Measurements from ENCODE around the gene SMC6. TPM values are rescaled to one million over a fixed set of nuclear protein-coding genes. Genes with fewer than 3 reads are reported as not detected.

Gene SMC6
- total and polyA plus RNA-seq, 9 donors, result 6.6 to 16.8 (median 12.3) TPM

DNA sequence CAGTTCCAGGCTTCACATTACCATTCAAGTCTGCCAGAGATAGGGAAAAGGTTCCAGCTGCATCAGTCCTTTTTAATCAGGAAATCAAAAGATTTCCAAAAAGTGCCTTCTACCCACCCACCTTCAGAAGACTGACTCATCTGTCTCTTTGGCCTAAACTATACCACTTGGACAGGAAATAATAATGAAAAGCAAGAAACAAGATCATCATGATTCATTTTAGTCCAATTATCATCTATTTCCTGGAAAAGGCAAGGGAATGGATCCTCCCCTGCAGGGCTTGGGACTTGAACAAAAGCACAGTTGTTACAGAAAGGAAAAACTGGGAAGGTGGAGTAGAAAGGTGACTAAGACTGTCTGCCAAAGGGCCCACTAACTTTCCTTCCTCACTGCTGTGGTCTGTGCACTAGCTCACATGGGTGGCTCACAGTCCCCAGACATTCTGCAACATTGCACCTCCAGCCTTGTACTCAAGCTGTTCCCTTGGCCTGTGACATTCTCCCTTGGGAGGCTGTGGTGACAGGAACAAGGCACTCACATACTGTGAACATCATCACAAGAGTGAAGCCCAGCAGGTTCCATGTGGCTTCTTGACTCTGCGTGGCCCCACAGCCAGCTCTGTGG is 137.8 kb downstream of the SMC6 start:
- H3K27me3 ChIP-seq, result no peaks in the 10 kb centered on the region
- TF ChIP-seq EP300 (IDR thresholded peaks at IDR 0.05), result no peak
- no peak for TF ChIP-seq POLR2A (IDR thresholded peaks at IDR 0.05)
- TF ChIP-seq, protein P1, sequence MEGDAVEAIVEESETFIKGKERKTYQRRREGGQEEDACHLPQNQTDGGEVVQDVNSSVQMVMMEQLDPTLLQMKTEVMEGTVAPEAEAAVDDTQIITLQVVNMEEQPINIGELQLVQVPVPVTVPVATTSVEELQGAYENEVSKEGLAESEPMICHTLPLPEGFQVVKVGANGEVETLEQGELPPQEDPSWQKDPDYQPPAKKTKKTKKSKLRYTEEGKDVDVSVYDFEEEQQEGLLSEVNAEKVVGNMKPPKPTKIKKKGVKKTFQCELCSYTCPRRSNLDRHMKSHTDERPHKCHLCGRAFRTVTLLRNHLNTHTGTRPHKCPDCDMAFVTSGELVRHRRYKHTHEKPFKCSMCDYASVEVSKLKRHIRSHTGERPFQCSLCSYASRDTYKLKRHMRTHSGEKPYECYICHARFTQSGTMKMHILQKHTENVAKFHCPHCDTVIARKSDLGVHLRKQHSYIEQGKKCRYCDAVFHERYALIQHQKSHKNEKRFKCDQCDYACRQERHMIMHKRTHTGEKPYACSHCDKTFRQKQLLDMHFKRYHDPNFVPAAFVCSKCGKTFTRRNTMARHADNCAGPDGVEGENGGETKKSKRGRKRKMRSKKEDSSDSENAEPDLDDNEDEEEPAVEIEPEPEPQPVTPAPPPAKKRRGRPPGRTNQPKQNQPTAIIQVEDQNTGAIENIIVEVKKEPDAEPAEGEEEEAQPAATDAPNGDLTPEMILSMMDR (IDR thresholded peaks at IDR 0.05), result no peak
- WGBS, 3 donors, result 95 to 100% (median 98%) methylated on average over 1 of the region's 1 CpG
- no peaks in the 10 kb centered on the region for H3K4me1 ChIP-seq (ENCODE audit: insufficient read depth)
- no peak overlapping the region for H3K4me3 ChIP-seq
- intact Hi-C loops (cut with DNase I), result no loop called here
- no peak overlapping the region for H3K27ac ChIP-seq
- H3K9me3 ChIP-seq, result no peaks in the 10 kb centered on the region
- no peak for DNase-seq
- no peaks in the 10 kb centered on the region for H3K36me3 ChIP-seq

DNA sequence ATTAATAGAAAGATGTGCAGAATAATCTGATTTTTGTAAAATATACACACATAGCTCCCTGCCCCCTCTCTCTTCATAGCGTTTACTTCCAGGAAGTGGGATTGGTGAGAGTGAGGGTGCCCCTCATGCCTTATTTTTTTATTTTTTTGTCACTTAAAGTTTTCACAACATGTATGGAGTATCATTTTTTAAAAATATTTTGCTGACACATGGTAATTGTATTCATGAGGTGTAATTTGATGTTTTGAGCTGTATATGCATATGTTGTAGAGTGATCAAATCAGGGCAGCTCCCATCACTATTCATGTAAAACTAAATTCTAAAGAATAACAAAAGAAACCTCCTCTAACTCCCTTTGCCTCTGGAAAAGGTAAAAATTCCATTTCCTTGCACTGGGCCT is 138.5 kb downstream of the SMC6 start:
- no peak for DNase-seq
- Histone ChIP-seq H3K4me3 (no peak overlapping the region), H3K27ac (no peak overlapping the region), H3K27me3 (no peaks in the 10 kb centered on the region), H3K36me3 (no peaks in the 10 kb centered on the region), H3K9me3 (no peaks in the 10 kb centered on the region), H3K4me1 (ENCODE audit: insufficient read depth) (no peaks in the 10 kb centered on the region)
- TF ChIP-seq EP300 (IDR thresholded peaks at IDR 0.05) (no peak), POLR2A (IDR thresholded peaks at IDR 0.05) (no peak)
- TF ChIP-seq, protein P1 (IDR thresholded peaks at IDR 0.05), result no peak
- intact Hi-C loops (cut with DNase I), result no loop called here
- 67 to 79% (median 72%) methylated on average over 1 of the region's 1 CpG for WGBS, 3 donors

DNA sequence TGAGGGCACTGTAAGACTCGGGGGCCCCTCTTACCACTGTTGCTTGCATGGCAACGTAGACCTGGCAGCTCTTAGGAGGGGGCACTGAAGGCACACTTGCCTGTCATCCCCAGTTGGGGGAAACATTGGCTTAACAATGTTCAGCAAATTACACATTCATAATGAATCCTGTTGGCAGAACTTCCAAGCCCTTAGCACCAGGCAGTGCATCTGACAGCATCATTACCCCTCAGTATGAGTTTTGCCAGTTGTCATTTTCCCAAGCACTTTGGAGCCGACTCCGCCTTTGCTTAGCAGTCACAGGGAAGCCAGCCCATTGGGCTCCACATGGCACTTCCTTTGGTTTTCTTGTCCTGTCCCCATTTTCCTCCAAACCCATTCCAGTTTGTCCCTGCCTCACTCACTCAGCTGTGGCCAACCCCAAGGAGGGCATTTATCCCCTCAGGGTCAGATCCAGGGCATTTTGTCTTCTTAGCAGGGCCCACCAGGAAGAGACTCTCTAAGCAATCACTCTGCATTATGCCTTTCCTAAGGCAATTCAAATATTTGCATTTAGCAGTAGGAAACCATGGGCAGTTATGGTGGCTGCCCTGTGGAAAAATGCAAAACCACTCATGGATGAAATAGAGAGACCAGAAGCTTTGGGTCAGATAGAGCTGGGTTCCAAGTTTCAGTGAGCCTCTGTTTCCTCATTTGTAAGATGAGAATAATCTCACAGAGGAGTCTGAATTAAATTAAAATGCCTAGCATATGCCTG is 139.3 kb downstream of the SMC6 start:
- 92 to 94% (median 93%) methylated on average over 4 of the region's 4 CpGs for WGBS, 3 donors
- H3K36me3 ChIP-seq, result no peaks in the 10 kb centered on the region

More for the DNA sequence above, 139.3 kb downstream of the SMC6 start:
- H3K27ac ChIP-seq, result no peak overlapping the region
- no peak overlapping the region for H3K4me3 ChIP-seq
- no peaks in the 10 kb centered on the region for H3K27me3 ChIP-seq
- TF ChIP-seq, protein P1 (IDR thresholded peaks at IDR 0.05), result no peak
- no peak for TF ChIP-seq EP300 (IDR thresholded peaks at IDR 0.05)
- no peak for TF ChIP-seq POLR2A (IDR thresholded peaks at IDR 0.05)
- H3K4me1 ChIP-seq (ENCODE audit: insufficient read depth), result no peaks in the 10 kb centered on the region
- no peaks in the 10 kb centered on the region for H3K9me3 ChIP-seq
- DNase-seq, result no peak
- intact Hi-C loops (cut with DNase I), result no loop called here

Other genes starting within 250 kb of the SMC6 start
- under 1 TPM; 0.05 to 0.24 (median 0.10) TPM for gene RAD51AP2, start 235.4 kb downstream of the SMC6 start, total RNA-seq
- gene RAD51AP2, start 235.4 kb downstream of the SMC6 start, polyA plus RNA-seq, result under 1 TPM; 0.02 to 0.05 TPM
- 1 to 10 TPM in 5 of 7 donors, under 1 TPM in 1, not detected in 1; 0.60 to 9.4 (median 4.0) TPM for gene VSNL1, start 213.1 kb downstream of the SMC6 start, total RNA-seq
- gene VSNL1, start 213.1 kb downstream of the SMC6 start, polyA plus RNA-seq, result 1 to 10 TPM in 1 of 2 donors, under 1 TPM in 1; 0.41 to 2.8 TPM
- 1 to 10 TPM; 1.0 to 4.7 (median 2.3) TPM for gene GEN1, start 328 bp upstream of the SMC6 start, total RNA-seq
- 1 to 10 TPM in 1 of 2 donors, under 1 TPM in 1; 0.77 to 2.8 TPM for gene GEN1, start 328 bp upstream of the SMC6 start, polyA plus RNA-seq
- not detected for gene MSGN1, start 62.6 kb upstream of the SMC6 start, total RNA-seq
- gene MSGN1, start 62.6 kb upstream of the SMC6 start, polyA plus RNA-seq, result not detected
- 1 to 10 TPM in 5 of 7 donors, under 1 TPM in 2; 0.23 to 4.9 (median 1.2) TPM for gene KCNS3, start 124.9 kb upstream of the SMC6 start, total RNA-seq
- gene KCNS3, start 124.9 kb upstream of the SMC6 start, polyA plus RNA-seq, result 1 to 10 TPM; 1.8 to 5.9 TPM